Kidney epithelial cell (primary cell): ENCODE results near the gene TLR6. TPM values are rescaled to one million over a fixed set of nuclear protein-coding genes. Genes with fewer than 3 reads are reported as not detected.
"Not testable (repeated sequence)": the region's sequence is repeated elsewhere in the genome, so short reads cannot be mapped to it uniquely, and the experiment has no call there.

Source experiments
- DNase-seq: peaks from one replicate; pipeline ENCODE4 v3.0.0-alpha.2; 2010; ENCODE audit warnings: low read depth
- H3K27me3 ChIP-seq: 2 replicates; pipeline ENCODE4 v1.6.0; 2011; ENCODE audit warnings: low read length; ENCODE audit not compliant: control insufficient read depth, insufficient read depth
- H3K36me3 ChIP-seq: 2 replicates; pipeline ENCODE4 v1.5.1; 2011; ENCODE audit warnings: low read length; ENCODE audit not compliant: control insufficient read depth, insufficient read depth
- H3K4me3 ChIP-seq: 2 replicates; pipeline ENCODE4 v1.5.1; 2011; ENCODE audit warnings: low read depth, mild to moderate bottlenecking, control low read depth, low read length
- CTCF ChIP-seq: IDR thresholded peaks from 2 replicates; pipeline ENCODE4 v1.5.1; 2011; ENCODE audit warnings: mild to moderate bottlenecking, moderate library complexity, low read length, control low read depth, inconsistent platforms; ENCODE audit not compliant: insufficient read depth, poor library complexity, severe bottlenecking
- total RNA-seq: library from RNA; depleted of rRNA; stranded (reverse); fragments of >200 nt; gene quantifications from 2 replicates; pipeline ENCODE4 v1.2.3, GENCODE V29; 2015

Gene TLR6
- total RNA-seq, 1 donor from 2014 or later = 1.3 TPM

GRCh38 chr4:38781854-38782261 is 74.8 kb downstream of the TLR6 start:
- Histone ChIP-seq H3K36me3 (no peaks in the 10 kb centered on the region), H3K4me3 (no peak overlapping the region), H3K27me3 (no peaks in the 10 kb centered on the region)
- no peak for DNase-seq
- TF ChIP-seq CTCF = no peak

DNA sequence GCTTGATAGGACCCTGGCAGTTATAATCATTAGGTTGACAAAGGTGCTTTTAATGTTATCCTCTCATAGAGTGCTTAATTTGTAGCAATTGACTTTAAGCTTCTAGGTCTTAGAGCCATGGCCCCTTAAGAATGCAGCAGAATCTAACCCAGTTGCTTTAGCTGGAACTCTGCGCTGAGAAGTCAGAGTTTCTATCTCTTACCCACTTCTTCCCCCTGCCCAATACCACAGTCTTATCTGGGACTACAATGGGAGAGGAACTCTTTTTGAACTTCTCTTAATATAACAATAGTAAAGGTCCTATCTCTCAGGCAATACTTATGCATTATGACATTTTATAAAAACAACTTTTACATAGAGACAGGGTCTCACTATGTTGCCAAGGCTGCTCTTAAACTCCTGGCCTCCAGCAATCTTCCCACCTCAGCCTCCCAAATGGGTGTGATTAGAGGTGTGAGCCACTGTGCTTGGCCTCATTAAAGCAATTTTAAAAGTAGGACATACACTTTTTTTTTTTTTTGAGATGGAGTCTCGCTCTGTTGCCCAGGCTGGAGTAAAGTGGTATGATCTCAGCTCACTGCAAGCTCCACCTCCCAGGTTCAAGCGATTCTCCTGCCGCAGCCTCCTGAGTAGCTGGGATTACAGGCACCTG is 75.7 kb downstream of the TLR6 start:
- no peak for DNase-seq
- H3K27me3 ChIP-seq = no peaks in the 10 kb centered on the region
- H3K4me3 ChIP-seq = no peak overlapping the region
- H3K36me3 ChIP-seq = no peaks in the 10 kb centered on the region
- no peak for TF ChIP-seq CTCF

- TF ChIP-seq CTCF = no peak
- Histone ChIP-seq H3K4me3 (no peak overlapping the region), H3K36me3 (no peaks in the 10 kb centered on the region), H3K27me3 (no peaks in the 10 kb centered on the region)
- no peak for DNase-seq
Measured at GRCh38 chr4:38779790-38780189, 76.8 kb downstream of the TLR6 start.

- H3K27me3 ChIP-seq, H3K36me3 ChIP-seq, H3K4me3 ChIP-seq, DNase-seq: not testable (repeated sequence)
Measured at GRCh38 chr4:38777925-38778324, 78.7 kb downstream of the TLR6 start.

GRCh38 chr4:38775326-38775725 is 81.3 kb downstream of the TLR6 start:
- H3K4me3 ChIP-seq = no peak overlapping the region

More at GRCh38 chr4:38775326-38775725, 81.3 kb downstream of the TLR6 start:
- Histone ChIP-seq H3K27me3 (no peaks in the 10 kb centered on the region), H3K36me3 (no peaks in the 10 kb centered on the region)
- TF ChIP-seq CTCF = no peak
- no peak for DNase-seq
